Subcutaneous abdominal adipose tissue (tissue), 5 donors: Measurements from ENCODE around the gene BTLA.
A peak's percentile ranks its signal among the peaks of the same experiment; 100 is the strongest.
"Not testable (repeated sequence)": the region's sequence is repeated elsewhere in the genome, so short reads cannot be mapped to it uniquely, and the experiment has no call there.

Source experiments
- H3K27ac ChIP-seq: one replicate; pipeline ENCODE4 v1.7.0; 2013; ENCODE audit warnings: low read depth, mild to moderate bottlenecking, inconsistent platforms, low read length, moderate library complexity
- H3K27me3 ChIP-seq, 5 donors: one replicate each; pipeline ENCODE4 v1.7.0; 2013; ENCODE audit warnings: low read length in 5 of 5, inconsistent platforms in 1 of 5; ENCODE audit not compliant: control insufficient read depth in 5 of 5, insufficient read depth in 4 of 5
- H3K36me3 ChIP-seq, 5 donors: one replicate each; pipeline ENCODE4 v1.7.0; 2013; ENCODE audit warnings: low read length in 5 of 5; ENCODE audit not compliant: control insufficient read depth in 5 of 5, insufficient read depth in 5 of 5
- H3K4me1 ChIP-seq, 5 donors: one replicate each; pipeline ENCODE4 v1.7.0; 2013; ENCODE audit warnings: low read length in 5 of 5, mild to moderate bottlenecking in 3 of 5, moderate library complexity in 1 of 5; ENCODE audit not compliant: control insufficient read depth in 5 of 5, insufficient read depth in 5 of 5
- H3K4me3 ChIP-seq, 5 donors: one replicate each; pipeline ENCODE4 v1.7.0; 2013; ENCODE audit warnings: low read length in 5 of 5, low read depth in 1 of 5
- H3K9ac ChIP-seq, 5 donors: one replicate each; pipeline ENCODE4 v1.7.0; 2013; ENCODE audit warnings: low read length in 5 of 5, mild to moderate bottlenecking in 4 of 5, moderate library complexity in 3 of 5
- H3K9me3 ChIP-seq, 5 donors: one replicate each; pipeline ENCODE4 v1.7.0; 2013; ENCODE audit warnings: low read length in 5 of 5; ENCODE audit not compliant: control insufficient read depth in 5 of 5
- donor health status: healthy.
- donor health status: healthy.
- donor health status: healthy.
- donor health status: healthy.
- donor health status: healthy.

BTLA gene

GRCh38 chr3:112472691-112473090 lies 26.6 kb downstream of the BTLA start:
- no peaks in the 10 kb centered on the region for H3K27me3 ChIP-seq
- H3K9me3 ChIP-seq, result no peaks in the 10 kb centered on the region
- no peak overlapping the region for H3K4me3 ChIP-seq
- no peaks in the 10 kb centered on the region for H3K36me3 ChIP-seq
- H3K9ac ChIP-seq, result no peak overlapping the region
- H3K27ac ChIP-seq, result no peak overlapping the region
- H3K4me1 ChIP-seq, result peaks cover 0 to 34% (median 13%) of the 10 kb centered on the region in 5 donors

GRCh38 chr3:112471596-112472325 lies 27.5 kb downstream of the BTLA start:
- Histone ChIP-seq H3K9me3 (no peaks in the 10 kb centered on the region), H3K27me3 (no peaks in the 10 kb centered on the region), H3K36me3 (no peaks in the 10 kb centered on the region), H3K27ac (peak overlapping the region; percentile 17), H3K4me1 (peaks cover 0 to 37% (median 15%) of the 10 kb centered on the region in 5 donors), H3K9ac (no peak overlapping the region), H3K4me3 (no peak overlapping the region)

DNA sequence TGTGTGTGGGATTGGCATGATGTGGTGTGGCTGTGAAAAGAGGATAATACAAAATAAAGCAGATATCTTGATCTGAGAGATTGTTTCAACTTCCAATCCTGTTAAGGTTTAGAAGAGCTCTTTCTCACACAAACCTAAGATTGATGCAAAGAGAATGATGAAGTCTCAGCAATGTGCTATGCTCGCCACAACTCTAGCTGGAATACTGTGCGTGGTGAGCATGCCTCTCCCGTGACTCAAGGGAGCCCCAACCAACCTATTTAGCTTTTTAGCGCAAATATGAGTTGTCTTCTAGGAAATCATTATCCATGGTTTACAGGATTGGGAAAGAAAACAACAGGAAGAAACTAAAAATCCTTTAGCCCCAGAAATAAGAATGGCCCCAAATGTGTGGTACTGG lies 28.5 kb downstream of the BTLA start:
- Histone ChIP-seq H3K4me1 (peaks cover 0 to 37% (median 15%) of the 10 kb centered on the region in 5 donors), H3K27ac (peak overlapping the region; percentile 17), H3K27me3 (no peaks in the 10 kb centered on the region), H3K9ac (no peak overlapping the region), H3K4me3 (no peak overlapping the region), H3K36me3 (no peaks in the 10 kb centered on the region), H3K9me3 (no peaks in the 10 kb centered on the region)

DNA sequence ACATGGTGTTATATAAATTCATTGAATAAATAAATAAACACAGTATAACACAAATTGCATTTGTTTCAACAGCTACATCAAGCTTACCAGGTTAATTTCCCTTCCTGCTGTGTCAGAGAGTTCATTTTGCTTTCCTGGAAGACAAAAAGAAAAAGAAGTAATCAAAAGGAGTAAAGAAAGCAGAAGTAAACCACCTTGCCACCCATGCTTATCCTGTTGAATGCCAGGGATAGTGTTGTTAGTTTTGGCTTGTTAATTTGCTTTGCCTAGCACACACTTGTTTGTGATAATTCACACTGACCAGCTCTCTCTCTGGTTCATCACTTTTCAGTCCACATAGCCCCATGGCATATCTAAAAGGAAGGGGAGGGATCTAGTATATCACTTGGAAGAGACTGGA lies 29.6 kb downstream of the BTLA start:
- no peak overlapping the region for H3K9ac ChIP-seq
- H3K4me3 ChIP-seq, result no peak overlapping the region
- H3K4me1 ChIP-seq, result peaks cover under 1 to 37% (median 15%) of the 10 kb centered on the region in 5 donors
- H3K9me3 ChIP-seq, result no peaks in the 10 kb centered on the region
- no peaks in the 10 kb centered on the region for H3K27me3 ChIP-seq
- no peaks in the 10 kb centered on the region for H3K36me3 ChIP-seq
- peak overlapping the region; percentile 59 for H3K27ac ChIP-seq

GRCh38 chr3:112467539-112467938 lies 31.7 kb downstream of the BTLA start:
- Histone ChIP-seq H3K27me3 (no peaks in the 10 kb centered on the region), H3K4me3 (no peak overlapping the region), H3K4me1 (peaks cover 0 to 34% (median 11%) of the 10 kb centered on the region in 5 donors), H3K9me3 (no peaks in the 10 kb centered on the region), H3K36me3 (no peaks in the 10 kb centered on the region), H3K27ac (no peak overlapping the region), H3K9ac (no peak overlapping the region)

DNA sequence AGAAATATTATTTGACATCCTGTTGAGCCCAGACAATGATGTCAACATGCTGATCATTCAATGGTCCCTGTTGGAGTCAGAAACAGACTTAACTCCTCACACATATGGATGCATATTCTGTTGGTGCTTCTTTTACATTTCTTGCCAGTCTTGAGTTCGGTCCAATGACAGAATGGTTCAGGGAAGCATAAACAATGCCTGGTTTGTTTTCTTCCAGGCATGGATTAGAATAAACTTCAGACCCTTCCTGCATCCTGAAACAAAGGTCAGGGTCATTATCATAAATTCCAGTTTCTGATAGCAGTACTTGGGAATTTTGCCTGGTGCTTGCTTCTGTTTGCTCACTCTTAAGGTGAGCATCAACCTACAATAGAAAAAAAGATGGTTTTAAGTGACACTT lies 33.3 kb downstream of the BTLA start:
- Histone ChIP-seq H3K36me3 (no peaks in the 10 kb centered on the region), H3K4me3 (no peak overlapping the region), H3K9ac (no peak overlapping the region), H3K27ac (no peak overlapping the region), H3K4me1 (peaks cover 0 to 29% (median 11%) of the 10 kb centered on the region in 5 donors), H3K27me3 (no peaks in the 10 kb centered on the region), H3K9me3 (no peaks in the 10 kb centered on the region)

- Histone ChIP-seq H3K9me3 (no peaks in the 10 kb centered on the region), H3K9ac (no peak overlapping the region), H3K4me3 (no peak overlapping the region), H3K36me3 (no peaks in the 10 kb centered on the region), H3K27ac (no peak overlapping the region), H3K4me1 (peaks cover 0 to 19% (median 5%) of the 10 kb centered on the region in 5 donors), H3K27me3 (no peaks in the 10 kb centered on the region)
Measured at GRCh38 chr3:112464264-112464663, 35.0 kb downstream of the BTLA start.

DNA sequence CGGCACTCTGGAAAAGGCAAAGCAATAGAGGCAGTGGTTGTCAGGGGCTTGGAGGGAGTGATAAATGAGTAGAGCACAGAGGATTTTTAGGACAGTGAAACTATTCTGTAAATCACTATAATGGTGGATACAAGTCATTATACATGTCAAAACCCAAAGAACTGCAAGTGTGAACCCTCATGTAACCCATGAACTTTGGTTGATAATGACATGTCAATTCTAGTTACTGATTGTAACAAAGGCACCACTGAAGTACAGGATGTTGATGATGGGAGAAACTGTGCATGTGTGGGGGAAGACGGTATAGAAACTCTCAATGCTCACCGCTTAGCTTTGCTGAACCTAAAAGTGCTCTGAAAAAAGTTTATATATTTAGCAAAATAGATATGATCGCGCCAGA lies 36.0 kb downstream of the BTLA start:
- Histone ChIP-seq H3K27ac (no peak overlapping the region), H3K4me3 (no peak overlapping the region), H3K9ac (no peak overlapping the region)

DNA sequence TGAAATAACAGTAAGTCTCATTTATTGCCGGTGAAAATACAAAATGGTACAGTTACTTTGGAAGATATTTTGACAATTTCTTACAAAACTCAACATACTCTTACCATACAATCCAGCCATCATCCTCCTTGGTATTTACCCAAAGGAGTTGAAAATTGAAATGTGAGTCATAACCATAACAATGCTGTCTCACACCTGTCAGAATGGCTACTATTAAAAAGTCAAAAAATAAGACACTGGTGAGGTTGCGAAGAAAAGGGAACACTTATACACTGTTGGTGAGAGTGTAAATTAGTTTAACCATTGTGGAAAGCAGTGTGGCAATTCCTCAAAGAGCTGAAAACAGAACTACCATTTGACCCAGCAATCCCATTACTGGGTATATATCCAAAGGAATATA lies 37.5 kb downstream of the BTLA start:
- not testable (repeated sequence) for H3K4me3 ChIP-seq, H3K27me3 ChIP-seq, H3K4me1 ChIP-seq, H3K27ac ChIP-seq, H3K9me3 ChIP-seq, H3K36me3 ChIP-seq, H3K9ac ChIP-seq

More for the DNA sequence above, 36.0 kb downstream of the BTLA start:
- Histone ChIP-seq H3K36me3 (no peaks in the 10 kb centered on the region), H3K9me3 (no peaks in the 10 kb centered on the region), H3K27me3 (no peaks in the 10 kb centered on the region), H3K4me1 (peaks cover 0 to 9% (median 5%) of the 10 kb centered on the region in 5 donors)

- H3K4me1 ChIP-seq, result peaks cover 0 to 5% (median 0%) of the 10 kb centered on the region in 5 donors
- no peak overlapping the region for H3K27ac ChIP-seq
- H3K9me3 ChIP-seq, result no peaks in the 10 kb centered on the region
- H3K36me3 ChIP-seq, result no peaks in the 10 kb centered on the region
- no peaks in the 10 kb centered on the region for H3K27me3 ChIP-seq
- H3K4me3 ChIP-seq, result no peak overlapping the region
- H3K9ac ChIP-seq, result no peak overlapping the region
Measured at GRCh38 chr3:112460519-112461195, 38.6 kb downstream of the BTLA start.
